H1 (cell line): ENCODE results near the gene ZNF777. TPM values are rescaled to one million over a fixed set of nuclear protein-coding genes. Genes with fewer than 3 reads are reported as not detected.
A peak's percentile ranks its signal among the peaks of the same experiment; 100 is the strongest.

Source experiments
- CTCF ChIA-PET: fragments of 300-600 bp; sonication (Branson Sonifier 250); formaldehyde crosslinking; loops from one replicate; lab custom pipeline; 2021; ENCODE audit not compliant: partially characterized antibody; lab: Charles Lee
- POLR2A ChIA-PET: fragments of 300-600 bp; sonication (Branson Sonifier 250); formaldehyde crosslinking; loops from one replicate; lab custom pipeline; 2021; ENCODE audit warnings: inconsistent platforms; ENCODE audit not compliant: partially characterized antibody; lab: Charles Lee
- DNase-seq, 2 experiments: peaks; one replicate each; pipeline versions ENCODE4 v3.0.0 to v3.0.0-alpha.2; 2010 to 2022; ENCODE audit warnings: low spot score in 2 of 2, low read depth in 1 of 2, mixed read lengths in 1 of 2
- FAIRE-seq: peaks from 2 replicates; lab custom pipeline; 2011; peaks lifted over from hg19 to GRCh38; lab: Jason Lieb, UNC
- H2AFZ ChIP-seq: 2 replicates; pipeline ENCODE4 v1.8.1; 2012; ENCODE audit warnings: low read length, inconsistent platforms
- H2AK5ac ChIP-seq: 2 replicates; pipeline ENCODE4 v1.6.1; 2013; ENCODE audit warnings: low read depth, low read length
- H2BK120ac ChIP-seq: replicated peaks from 2 replicates; pipeline ENCODE3; 2013; ENCODE audit warnings: low read depth, low read length, inconsistent platforms
- H2BK12ac ChIP-seq: 2 replicates; pipeline ENCODE4 v1.6.1; 2013; ENCODE audit warnings: low read depth, low read length
- H2BK15ac ChIP-seq: 2 replicates; pipeline ENCODE4 v1.6.1; 2013; ENCODE audit warnings: low read length
- H2BK20ac ChIP-seq: 2 replicates; pipeline ENCODE4 v1.6.1; 2013; ENCODE audit warnings: low read length
- H2BK5ac ChIP-seq: 2 replicates; pipeline ENCODE4 v1.6.1; 2013; ENCODE audit warnings: low read depth, low read length
- H3K14ac ChIP-seq: 2 replicates; pipeline ENCODE4 v1.6.1; 2013; ENCODE audit warnings: inconsistent platforms; ENCODE audit not compliant: insufficient read length
- H3K18ac ChIP-seq: 2 replicates; pipeline ENCODE4 v1.6.1; 2013; ENCODE audit warnings: low read length; ENCODE audit errors: extremely low read depth
- H3K23ac ChIP-seq: 2 replicates; pipeline ENCODE4 v1.6.1; 2013; ENCODE audit warnings: inconsistent platforms; ENCODE audit not compliant: insufficient read length
- H3K23me2 ChIP-seq: 2 replicates; pipeline ENCODE4 v1.6.1; 2013; ENCODE audit warnings: low read depth, low read length
- H3K27ac ChIP-seq: 2 replicates; pipeline ENCODE4 v1.6.1; 2011; ENCODE audit warnings: low read depth, low read length, inconsistent platforms
- H3K27me3 ChIP-seq, 4 experiments: replicated peaks in 1 of 4; 1 replicate in 1 of 4; 2 replicates in 3 of 4; pipeline versions ENCODE4 v1.6.1 to v1.8.1; 2011 to 2013; ENCODE audit warnings: low read length in 3 of 4, mild to moderate bottlenecking in 3 of 4, inconsistent platforms in 2 of 4, mixed read lengths in 2 of 4, moderate library complexity in 1 of 4; ENCODE audit not compliant: control insufficient read depth in 3 of 4, insufficient read depth in 3 of 4; ENCODE audit errors: extremely low read depth in 1 of 4
- H3K36me3 ChIP-seq, 4 experiments: 2 replicates each; pipeline versions ENCODE4 v1.6.1 to v1.8.1; 2011 to 2013; ENCODE audit warnings: mild to moderate bottlenecking in 4 of 4, low read length in 3 of 4, moderate library complexity in 2 of 4, control low read depth in 1 of 4, inconsistent platforms in 1 of 4; ENCODE audit not compliant: insufficient read depth in 4 of 4, control insufficient read depth in 2 of 4
- H3K4ac ChIP-seq: replicated peaks from 2 replicates; pipeline ENCODE3; 2013; ENCODE audit warnings: low read length, low read depth, mixed read lengths, inconsistent platforms; ENCODE audit not compliant: insufficient read length
- H3K4me1 ChIP-seq, 4 experiments: replicated peaks in 1 of 4; 1 replicate in 1 of 4; 2 replicates in 3 of 4; pipeline versions ENCODE4 v1.6.1 to v1.8.1; 2011 to 2013; ENCODE audit warnings: low read length in 3 of 4, inconsistent platforms in 2 of 4, mixed read lengths in 1 of 4; ENCODE audit not compliant: insufficient read depth in 4 of 4, control insufficient read depth in 3 of 4
- H3K4me2 ChIP-seq, 2 experiments: 2 replicates each; pipeline versions ENCODE4 v1.6.1 to v1.8.1; 2011 to 2013; ENCODE audit warnings: low read depth in 2 of 2, low read length in 2 of 2, control low read depth in 1 of 2, inconsistent platforms in 1 of 2, mild to moderate bottlenecking in 1 of 2; ENCODE audit not compliant: insufficient read depth in 1 of 2
- H3K4me3 ChIP-seq, 4 experiments: fragments of 200-600, 300-600 bp in 1 of 4; sonication (generic), shearing (Covaris generic), sonication (Bioruptor Twin) in 1 of 4; 2 replicates each; pipeline versions ENCODE4 v1.5.1 to v1.8.1; 2011 to 2016; ENCODE audit warnings: low read length in 4 of 4, low read depth in 3 of 4, control low read depth in 2 of 4, inconsistent platforms in 2 of 4, mild to moderate bottlenecking in 2 of 4, mixed read lengths in 1 of 4, moderate library complexity in 1 of 4; ENCODE audit not compliant: insufficient read depth in 2 of 4; ENCODE audit errors: extremely low read depth in 1 of 4
- H3K56ac ChIP-seq: replicated peaks from 2 replicates; pipeline ENCODE3; 2013; ENCODE audit warnings: low read depth, mild to moderate bottlenecking, mixed read lengths, low read length, inconsistent platforms; ENCODE audit not compliant: insufficient read length
- H3K79me1 ChIP-seq: 2 replicates; pipeline ENCODE4 v1.6.1; 2013; ENCODE audit warnings: low read depth, low read length, control low read depth
- H3K79me2 ChIP-seq, 2 experiments: 2 replicates each; pipeline versions ENCODE4 v1.6.1 to v1.8.1; 2012 to 2013; ENCODE audit warnings: low read length in 2 of 2, mild to moderate bottlenecking in 2 of 2, inconsistent platforms in 1 of 2; ENCODE audit not compliant: insufficient read depth in 2 of 2, control insufficient read depth in 1 of 2
- H3K9ac ChIP-seq, 4 experiments: replicated peaks in 1 of 4; 1 replicate in 1 of 4; 2 replicates in 3 of 4; pipeline versions ENCODE4 v1.6.1 to v1.8.1; 2011 to 2013; ENCODE audit warnings: low read depth in 3 of 4, low read length in 3 of 4, control low read depth in 2 of 4, mild to moderate bottlenecking in 2 of 4, moderate library complexity in 2 of 4, inconsistent platforms in 1 of 4; ENCODE audit errors: extremely low read depth in 1 of 4
- H3K9me3 ChIP-seq, 2 experiments: 2 replicates each; pipeline versions ENCODE4 v1.6.1 to v1.8.1; 2012 to 2013; ENCODE audit warnings: mild to moderate bottlenecking in 2 of 2, moderate library complexity in 2 of 2, control low read depth in 1 of 2, inconsistent platforms in 1 of 2, low read depth in 1 of 2, low read length in 1 of 2, mixed read lengths in 1 of 2; ENCODE audit not compliant: insufficient read depth in 2 of 2
- H4K20me1 ChIP-seq, 2 experiments: replicated peaks in 1 of 2; 2 replicates each; pipeline versions ENCODE3 to v1.8.1; 2011 to 2013; ENCODE audit warnings: inconsistent platforms in 2 of 2, low read length in 2 of 2, mild to moderate bottlenecking in 1 of 2; ENCODE audit not compliant: insufficient read depth in 2 of 2, control insufficient read depth in 1 of 2
- H4K5ac ChIP-seq: 2 replicates; pipeline ENCODE4 v1.6.1; 2013; ENCODE audit warnings: low read length, low read depth, mixed read lengths, inconsistent platforms; ENCODE audit not compliant: insufficient read length
- H4K8ac ChIP-seq: 2 replicates; pipeline ENCODE4 v1.8.0; 2013; ENCODE audit warnings: mild to moderate bottlenecking, moderate library complexity, low read length, inconsistent platforms; ENCODE audit not compliant: insufficient read depth; ENCODE audit errors: extremely low read depth
- H4K91ac ChIP-seq: replicated peaks from 2 replicates; pipeline ENCODE3; 2013; ENCODE audit warnings: low read length, mixed read lengths, inconsistent platforms; ENCODE audit not compliant: insufficient read length
- BACH1 ChIP-seq: IDR thresholded peaks from 2 replicates; pipeline ENCODE4 v1.6.1; 2012; ENCODE audit warnings: low read length, improper control_type of control experiment
- CBX8 ChIP-seq: fragments of 300-800, 300-1000 bp; sonication (generic); IDR thresholded peaks from 2 replicates; pipeline ENCODE4 v1.7.1; 2016; ENCODE audit warnings: low read depth, low read length, borderline replicate concordance
- CHD2 ChIP-seq: IDR thresholded peaks from 2 replicates; pipeline ENCODE4 v1.6.1; 2012; ENCODE audit warnings: low read length, improper control_type of control experiment
- CTBP2 ChIP-seq: IDR thresholded peaks from 2 replicates; pipeline ENCODE4 v1.7.0; 2011; ENCODE audit warnings: borderline replicate concordance, mild to moderate bottlenecking, moderate library complexity, mixed read lengths, low read length; ENCODE audit not compliant: insufficient read depth, insufficient read length
- EGR1 ChIP-seq: IDR thresholded peaks from 2 replicates; pipeline ENCODE4 v1.6.1; 2011; ENCODE audit warnings: low read depth, low read length, borderline replicate concordance
- FOSL1 ChIP-seq: IDR thresholded peaks from 2 replicates; pipeline ENCODE4 v1.6.1; 2011; ENCODE audit warnings: mild to moderate bottlenecking, low read depth, low read length, moderate library complexity; ENCODE audit not compliant: insufficient read depth
- GABPA ChIP-seq: IDR thresholded peaks from 2 replicates; pipeline ENCODE4 v1.6.1; 2011; ENCODE audit warnings: mild to moderate bottlenecking, low read length, moderate library complexity, borderline replicate concordance; ENCODE audit not compliant: insufficient read depth
- MAX ChIP-seq: IDR thresholded peaks from 2 replicates; pipeline ENCODE4 v1.6.1; 2012; ENCODE audit warnings: inconsistent platforms
- NRF1 ChIP-seq: IDR thresholded peaks from 2 replicates; pipeline ENCODE4 v1.6.1; 2011; ENCODE audit warnings: mild to moderate bottlenecking, low read depth, low read length, improper control_type of control experiment
- SIRT6 ChIP-seq: IDR thresholded peaks from one replicate; pipeline ENCODE4 v1.7.1; 2012; ENCODE audit warnings: low read length, inconsistent platforms
- TAF7 ChIP-seq: optimal IDR thresholded peaks from 2 replicates; pipeline ENCODE3; 2011; ENCODE audit warnings: low read depth, mild to moderate bottlenecking, inconsistent platforms, low read length, moderate library complexity, borderline replicate concordance
- WGBS, 2 experiments: shearing (Covaris generic) in 1 of 2; methylation state at CpG; one replicate each; pipeline versions ENCODE4 v1.1.6 to v1.1.7; 2013 to 2015; ENCODE audit warnings: low lambda C conversion rate in 2 of 2, mixed read lengths in 2 of 2, inconsistent platforms in 1 of 2, low coverage in 1 of 2, missing lambda C conversion rate in 1 of 2; ENCODE audit not compliant: insufficient replicate concordance in 2 of 2, insufficient coverage in 1 of 2, insufficient read length in 1 of 2; ENCODE audit errors: extremely low coverage in 1 of 2, missing lambda C conversion rate in 1 of 2; 5-methylcytosine and 5-hydroxymethylcytosine counted together
- polyA plus RNA-seq, 7 experiments: library from polyadenylated mRNA; depleted of rRNA in 3 of 7; stranded (reverse) in 5 of 7; unstranded in 2 of 7; fragments of >200 nt in 5 of 7; fragments of 200-250 nt in 2 of 7; gene quantifications; 1 replicate in 5 of 7; 2 replicates in 1 of 7; 4 replicates in 1 of 7; pipeline versions ENCODE4 v1.2.1 to v1.2.3, GENCODE V29; 2011 to 2013; ENCODE audit warnings: missing spikeins in 2 of 7, mixed read lengths in 2 of 7
- total RNA-seq: library from RNA; stranded (reverse); fragmentation: NEBNext Ultra II Directional; extraction: Animal tissue kit (Norgen Biotek cat#: 25700); gene quantifications from 2 replicates; pipeline ENCODE4 v1.2.1, GENCODE V29; 2021

The ZNF777 gene
- total and polyA plus RNA-seq, 2 of the 8 experiments (the other 6 are each of a cell fraction or from before 2014, with no cell fraction given) = 8.0 to 10.1 TPM

- FAIRE-seq (no peak), DNase-seq (peak in 1 of 2 experiments; percentile 37)
- Histone ChIP-seq H2AK5ac (no peak overlapping the region), H2BK12ac (no peak overlapping the region), H2BK120ac (no peak overlapping the region), H4K20me1 (peaks cover 0 to 2% of the 10 kb centered on the region in 2 experiments), H2BK20ac (no peak overlapping the region), H3K4me2 (no peak overlapping the region), H4K91ac (no peak overlapping the region), H2BK15ac (no peak overlapping the region), H3K79me1 (0 out of 2 replicates have a peak, but pooled peaks cover 3% of the 10 kb centered on the region), H3K4me3 (no peak overlapping the region), H4K5ac (no peak overlapping the region), H3K56ac (no peak overlapping the region), H3K9ac (no peak overlapping the region), H3K14ac (no peak overlapping the region), H3K9me3 (peaks cover 4 to 6% of the 10 kb centered on the region in 2 experiments; a peak in 2 of 4 replicates), H3K23me2 (no peaks in the 10 kb centered on the region), H4K8ac (no peak overlapping the region; the same call in 1 of the 2 replicates), H3K27me3 (no peaks in the 10 kb centered on the region), H2AFZ (no peak overlapping the region), H3K79me2 (no peaks in the 10 kb centered on the region), H3K23ac (no peak overlapping the region), H3K27ac (no peak overlapping the region), H3K18ac (no peak overlapping the region), H3K36me3 (peaks cover 2 to 32% (median 13%) of the 10 kb centered on the region in 4 experiments; a peak in 7 of 8 replicates), H2BK5ac (no peak overlapping the region), H3K4ac (no peak overlapping the region), H3K4me1 (peaks cover 0 to 11% (median 8%) of the 10 kb centered on the region in 4 experiments; a peak in 6 of 7 replicates)
- CTCF ChIA-PET = interaction anchor here (0.6 to 3.1 kb wide), 12 partner anchors 13 to 187 kb away, joined by 3 to 12 read pairs (median 3); partner anchors contain the start of gene ZNF777
- 90% methylated on average over 16 of the region's 21 CpGs; no CpG with 5 or more reads in 1 of the 2 experiments for WGBS, 2 experiments
- POLR2A ChIA-PET = interaction anchor here (1.1 to 5.0 kb wide), 3 partner anchors 10 to 43 kb away, joined by 4 to 26 read pairs (median 5); partner anchors contain the start of gene ZNF777
- TF ChIP-seq TAF7 (no peak), CTBP2 (no peak), SIRT6 (no peak), NRF1 (no peak), MAX (no peak), EGR1 (no peak), CHD2 (no peak), BACH1 (no peak), GABPA (no peak), FOSL1 (no peak), CBX8 (no peak)
Observed at GRCh38 chr7:149475121-149476045, 14.5 kb upstream of the ZNF777 start.
